ENCODE results near the gene VCL. TPM values are rescaled to one million over a fixed set of nuclear protein-coding genes. Genes with fewer than 3 reads are reported as not detected.

The VCL gene
- total and polyA plus RNA-seq, 7 donors, result 6.2 to 451 (median 179) TPM

GRCh38 chr10:74051736-74052342 is 53.9 kb downstream of the VCL start:
- intact Hi-C loops (cut with DNase I), result no loop called here
- Histone ChIP-seq H3K4me3 (no peak overlapping the region), H3K9me3 (peaks cover 0 to 4% (median 0%) of the 10 kb centered on the region in 4 donors), H3K36me3 (no peaks in the 10 kb centered on the region), H3K4me1 (peaks cover 0 to 89% (median 71%) of the 10 kb centered on the region in 4 donors), H3K27ac (peak overlapping the region in 3 of 4 donors; percentile 22 to 62 (median 55)), H3K27me3 (no peaks in the 10 kb centered on the region)
- no peak for DNase-seq
- TF ChIP-seq POLR2AphosphoS5 (IDR thresholded peaks at IDR 0.05) (no peak), EP300 (IDR thresholded peaks at IDR 0.05) (no peak), POLR2A (IDR thresholded peaks at IDR 0.05) (no peak), CTCF (IDR thresholded peaks at IDR 0.05) (no peak)
- WGBS, 2 donors, result 77 to 81% methylated on average over 5 of the region's 5 CpGs

GRCh38 chr10:74052994-74053393 is 55.1 kb downstream of the VCL start:
- DNase-seq, result no peak
- no peak overlapping the region for H3K4me3 ChIP-seq
- peak overlapping the region in 2 of 4 donors; percentile 55 to 62 for H3K27ac ChIP-seq
- WGBS, 2 donors, result 89 to 90% methylated on average over 1 of the region's 1 CpG
- H3K27me3 ChIP-seq, result no peaks in the 10 kb centered on the region
- TF ChIP-seq POLR2A (IDR thresholded peaks at IDR 0.05) (no peak), EP300 (IDR thresholded peaks at IDR 0.05) (no peak), POLR2AphosphoS5 (IDR thresholded peaks at IDR 0.05) (no peak), CTCF (IDR thresholded peaks at IDR 0.05) (no peak)
- peaks cover 0 to 89% (median 71%) of the 10 kb centered on the region in 4 donors for H3K4me1 ChIP-seq
- intact Hi-C loops (cut with DNase I), result no loop called here
- no peaks in the 10 kb centered on the region for H3K36me3 ChIP-seq
- peaks cover 0 to 4% (median 0%) of the 10 kb centered on the region in 4 donors for H3K9me3 ChIP-seq

- intact Hi-C loops (cut with DNase I), result no loop called here
- Histone ChIP-seq H3K4me3 (no peak overlapping the region), H3K9me3 (peaks cover 0 to 4% (median 0%) of the 10 kb centered on the region in 4 donors), H3K27ac (peak overlapping the region in 3 of 4 donors; percentile 35 to 63 (median 50)), H3K36me3 (no peaks in the 10 kb centered on the region), H3K27me3 (no peaks in the 10 kb centered on the region), H3K4me1 (peaks cover 0 to 76% (median 66%) of the 10 kb centered on the region in 4 donors)
- TF ChIP-seq POLR2A (IDR thresholded peaks at IDR 0.05), result no peak
- no peak for DNase-seq
- WGBS, 2 donors, result 62 to 77% methylated on average over 4 of the region's 4 CpGs
Measured at GRCh38 chr10:74055383-74056049, 57.6 kb downstream of the VCL start.

GRCh38 chr10:74056050-74056818 is 58.3 kb downstream of the VCL start:
- intact Hi-C loops (cut with DNase I), result no loop called here
- TF ChIP-seq POLR2AphosphoS5 (IDR thresholded peaks at IDR 0.05), result no peak
- no peak for TF ChIP-seq CTCF (IDR thresholded peaks at IDR 0.05)
- TF ChIP-seq EP300 (IDR thresholded peaks at IDR 0.05), result peak in 1 of 4 donors; percentile 65
- no peak for TF ChIP-seq POLR2A (IDR thresholded peaks at IDR 0.05)
- 70 to 76% methylated on average over 2 of the region's 2 CpGs for WGBS, 2 donors

GRCh38 chr10:74058071-74058470 is 60.2 kb downstream of the VCL start:
- TF ChIP-seq EP300 (IDR thresholded peaks at IDR 0.05) (no peak), POLR2A (IDR thresholded peaks at IDR 0.05) (no peak), CTCF (IDR thresholded peaks at IDR 0.05) (no peak), POLR2AphosphoS5 (IDR thresholded peaks at IDR 0.05) (no peak)
- peak overlapping the region in 2 of 4 donors; percentile 50 to 63 for H3K27ac ChIP-seq
- no peak for DNase-seq
- no peak overlapping the region for H3K4me3 ChIP-seq
- peaks cover 0 to 67% (median 62%) of the 10 kb centered on the region in 4 donors for H3K4me1 ChIP-seq
- no peaks in the 10 kb centered on the region for H3K27me3 ChIP-seq
- 5 to 11% methylated on average over 4 of the region's 4 CpGs for WGBS, 2 donors
- no peaks in the 10 kb centered on the region for H3K9me3 ChIP-seq
- H3K36me3 ChIP-seq, result peaks cover 0 to 2% (median 0%) of the 10 kb centered on the region in 4 donors
- intact Hi-C loops (cut with DNase I), result no loop called here

More at GRCh38 chr10:74056050-74056818, 58.3 kb downstream of the VCL start:
- DNase-seq, result no peak
- no peaks in the 10 kb centered on the region for H3K36me3 ChIP-seq
- peaks cover 0 to 4% (median 0%) of the 10 kb centered on the region in 4 donors for H3K9me3 ChIP-seq
- no peak overlapping the region for H3K4me3 ChIP-seq
- peaks cover 0 to 77% (median 67%) of the 10 kb centered on the region in 4 donors for H3K4me1 ChIP-seq
- no peaks in the 10 kb centered on the region for H3K27me3 ChIP-seq
- H3K27ac ChIP-seq, result peak overlapping the region; percentile 24 to 63 (median 42)
